ENCODE measurements around the gene SLC28A2. TPM values are rescaled to one million over a fixed set of nuclear protein-coding genes. Genes with fewer than 3 reads are reported as not detected.

SLC28A2 gene
- total RNA-seq, 1 donor from 2014 or later: not detected

Other genes starting within 250 kb of the SLC28A2 start
- 3.6 and 11.9 TPM in 2 replicates for gene SORD, start 229.0 kb upstream of the SLC28A2 start, total RNA-seq
- not detected in 2 replicates for gene DUOX2, start 138.1 kb upstream of the SLC28A2 start, total RNA-seq
- not detected in 2 replicates for gene DUOXA2, start 137.9 kb upstream of the SLC28A2 start, total RNA-seq
- gene DUOXA1, start 122.4 kb upstream of the SLC28A2 start, total RNA-seq: not detected in 2 replicates
- not detected in 2 replicates for gene DUOX1, start 122.2 kb upstream of the SLC28A2 start, total RNA-seq
- 1.8 and 3.7 TPM in 2 replicates for gene SHF, start 64.3 kb upstream of the SLC28A2 start, total RNA-seq
- 0.23 and 0.34 TPM in 2 replicates for gene GATM, start 126.3 kb downstream of the SLC28A2 start, total RNA-seq

All from dermis blood vessel endothelial cell (primary cell).